K562 treated with DMSO at 1 percent for 24 hours (cell line): ENCODE results near the gene KCNK16. TPM values are rescaled to one million over a fixed set of nuclear protein-coding genes. Genes with fewer than 3 reads are reported as not detected.

Experiments
- total RNA-seq: library from RNA; unstranded; fragments of 300-600 nt; gene quantifications from 2 replicates; pipeline ENCODE4 v1.2.3, GENCODE V29; 2022; ENCODE audit warnings: low read depth; ENCODE audit not compliant: insufficient read depth

KCNK16 gene
- not detected in 2 replicates for total RNA-seq

GRCh38 chr6:39322306-39322850 lies at the start of gene KCNK16:
Gene KCNK16, minus strand, starts transcription at chr6:39322702. Its CDS starts 162 bp downstream, at chr6:39322540.

GRCh38 chr6:39314273-39314795 lies 8.2 kb downstream of the KCNK16 start, which contains the start of gene KCNK17:
Gene KCNK17, minus strand, starts transcription at chr6:39314419. Its CDS starts 99 bp downstream, at chr6:39314320.

Other genes starting within 250 kb of the KCNK16 start
- 8.4 and 10.0 TPM in 2 replicates for gene SAYSD1, start 207.5 kb downstream of the KCNK16 start, total RNA-seq
- 20.6 TPM in 2 replicates for gene KCNK5, start 93.2 kb downstream of the KCNK16 start, total RNA-seq
- not detected in 2 replicates for gene KCNK17, start 8.3 kb downstream of the KCNK16 start, total RNA-seq